PC-3 (cell line): ENCODE data around the gene C17orf100. TPM values are rescaled to one million over a fixed set of nuclear protein-coding genes. Genes with fewer than 3 reads are reported as not detected.
"Not testable (repeated sequence)": the region's sequence is repeated elsewhere in the genome, so short reads cannot be mapped to it uniquely, and the experiment has no call there.

ENCODE experiments used
- ATAC-seq: fragments of 200-7000 bp; cut with Tn5 transposase; 2 replicates; pipeline ENCODE4 v1.9.1; 2020; ENCODE audit warnings: mild to moderate bottlenecking, moderate library complexity
- BruUV-seq: library from RNA; stranded (reverse); fragments of 400-500 nt; replicated peaks from 2 replicates; lab custom pipeline; 2021; lab: Mats Ljungman, UMichigan
- CTCF ChIA-PET: fragments of 300-600 bp; sonication (Branson Sonifier 250); formaldehyde crosslinking; loops from one replicate; lab custom pipeline; 2022; ENCODE audit warnings: antibody characterized with exemption; lab: Charles Lee
- POLR2A ChIA-PET: fragments of 300-600 bp; sonication (Branson Sonifier 250); formaldehyde crosslinking; loops from one replicate; lab custom pipeline; 2022; ENCODE audit warnings: antibody characterized with exemption; ENCODE audit not compliant: unreplicated experiment; lab: Charles Lee
- DNase-seq: peaks from one replicate; pipeline ENCODE4 v3.0.0-alpha.2; 2015
- H2AFZ ChIP-seq: fragments of 300-600 bp; sonication (generic); 2 replicates; pipeline ENCODE4 v1.6.0; 2016; ENCODE audit warnings: antibody characterized with exemption, low read length
- H3F3A ChIP-seq: fragments of 300-600 bp; sonication (generic); one replicate; pipeline ENCODE4 v1.6.0; 2017; ENCODE audit warnings: antibody characterized with exemption, low read length, control low read depth, mild to moderate bottlenecking; ENCODE audit not compliant: unreplicated experiment
- H3K27ac ChIP-seq: fragments of 300-600 bp; sonication (generic); 2 replicates; pipeline ENCODE4 v1.5.1; 2016; ENCODE audit warnings: mild to moderate bottlenecking, low read length
- H3K27me3 ChIP-seq: fragments of 300-600 bp; sonication (generic); 2 replicates; pipeline ENCODE4 v1.6.1; 2016; ENCODE audit warnings: low read length, mixed read lengths
- H3K36me3 ChIP-seq: fragments of 300-600 bp; sonication (generic); 2 replicates; pipeline ENCODE4 v1.6.1; 2016; ENCODE audit warnings: low read depth, mixed run types, low read length, mixed read lengths
- H3K4me1 ChIP-seq: fragments of 300-600 bp; sonication (generic); 2 replicates; pipeline ENCODE4 v1.5.1; 2016; ENCODE audit warnings: low read length; ENCODE audit not compliant: insufficient read depth
- H3K4me2 ChIP-seq: fragments of 300-600 bp; sonication (generic); 2 replicates; pipeline ENCODE4 v1.6.0; 2016; ENCODE audit warnings: low read length
- H3K4me3 ChIP-seq: fragments of 300-600 bp; sonication (generic); 2 replicates; pipeline ENCODE4 v1.5.1; 2016; ENCODE audit warnings: mild to moderate bottlenecking, low read length, mixed read lengths
- H3K79me2 ChIP-seq: fragments of 300-600 bp; sonication (generic); 2 replicates; pipeline ENCODE4 v1.6.1; 2017; ENCODE audit warnings: low read length, mixed read lengths
- H3K9ac ChIP-seq: fragments of 300-600 bp; sonication (generic); 2 replicates; pipeline ENCODE4 v1.6.0; 2016; ENCODE audit warnings: mild to moderate bottlenecking, low read length
- H3K9me2 ChIP-seq: fragments of 300-600 bp; sonication (generic); replicated peaks from 2 replicates; pipeline ENCODE4 v1.6.1; 2016; ENCODE audit warnings: mixed run types, low read length, mixed read lengths
- H3K9me3 ChIP-seq: fragments of 300-600 bp; sonication (generic); 2 replicates; pipeline ENCODE4 v1.6.1; 2016; ENCODE audit warnings: low read length, mixed read lengths
- H4K20me1 ChIP-seq: fragments of 300-600 bp; sonication (generic); 2 replicates; pipeline ENCODE4 v1.6.1; 2016; ENCODE audit warnings: low read length, mixed read lengths
- CTCF ChIP-seq: fragments of 300-600 bp; sonication (generic); conservative IDR thresholded peaks from 2 replicates; pipeline ENCODE4 v1.5.1; 2017; ENCODE audit warnings: antibody characterized with exemption, low read depth, mild to moderate bottlenecking, low read length
- EZH2 ChIP-seq: fragments of 300-600 bp; sonication (generic); IDR thresholded peaks from one replicate; pipeline ENCODE4 v1.6.1; 2017; ENCODE audit warnings: antibody characterized with exemption, mild to moderate bottlenecking, low read length; ENCODE audit not compliant: unreplicated experiment
- EZH2phosphoT487 ChIP-seq: fragments of 300-600 bp; sonication (generic); IDR thresholded peaks from 2 replicates; pipeline ENCODE4 v1.6.1; 2018; ENCODE audit warnings: mild to moderate bottlenecking, antibody characterized with exemption, low read length, borderline replicate concordance
- intact Hi-C: fragments of 100-400 bp; cut with micrococcal nuclease; formaldehyde crosslinking; loops from 2 replicates; pipeline ENCODE4 v1.9.0; 2023
- total RNA-seq: library from RNA; depleted of rRNA; stranded (reverse); fragments of >200 nt; gene quantifications from 2 replicates; pipeline ENCODE4 v1.2.3, GENCODE V29; 2014

C17orf100 gene
- total RNA-seq, 1 experiment from 2014 or later = 0.15 TPM

GRCh38 chr17:6651919-6652452, 424 bp downstream of the C17orf100 start:
- Histone ChIP-seq H3K4me3 (peak overlapping the region; percentile 100), H3K27me3 (no peaks in the 10 kb centered on the region), H4K20me1 (peaks cover 21% of the 10 kb centered on the region), H3K36me3 (peaks cover 13% of the 10 kb centered on the region), H3K27ac (peak overlapping the region; percentile 90), H3K79me2 (peaks cover 64% of the 10 kb centered on the region), H3F3A (no peaks in the 10 kb centered on the region), H3K4me1 (peaks cover 26% of the 10 kb centered on the region), H3K9ac (peak overlapping the region; percentile 97), H3K9me3 (no peaks in the 10 kb centered on the region), H3K4me2 (peak overlapping the region; percentile 86), H2AFZ (peak overlapping the region; percentile 89), H3K9me2 (no peaks in the 10 kb centered on the region)
- DNase-seq = no peak
- intact Hi-C loops = no loop called here
- BruUV-seq = no TSS peak
- TF ChIP-seq EZH2phosphoT487 (no peak), CTCF (no peak), EZH2 (no peak)
- POLR2A ChIA-PET = interaction anchor here (0.6 kb wide), 1 partner anchor 368 kb away, joined by 3 read pairs; no protein-coding TSS in a partner anchor
- ATAC-seq = peak; percentile 11
- CTCF ChIA-PET = no interaction called here

GRCh38 chr17:6654841-6655731, 3.5 kb downstream of the C17orf100 start:
- H3K4me3 ChIP-seq = no peak overlapping the region
- no peak overlapping the region for H3K4me2 ChIP-seq
- no peak for DNase-seq
- H3K9me3 ChIP-seq = no peaks in the 10 kb centered on the region
- H2AFZ ChIP-seq = no peak overlapping the region
- H3K27ac ChIP-seq = no peak overlapping the region
- H3K9ac ChIP-seq = no peak overlapping the region
- peaks cover 23% of the 10 kb centered on the region for H3K4me1 ChIP-seq
- POLR2A ChIA-PET = no interaction called here
- no peaks in the 10 kb centered on the region for H3F3A ChIP-seq
- H3K27me3 ChIP-seq = no peaks in the 10 kb centered on the region
- no peak for ATAC-seq
- H3K79me2 ChIP-seq = peaks cover 33% of the 10 kb centered on the region
- CTCF ChIA-PET = no interaction called here
- H4K20me1 ChIP-seq = peaks cover 6% of the 10 kb centered on the region; the same call in 1 of the 2 replicates
- no peaks in the 10 kb centered on the region for H3K36me3 ChIP-seq
- no TSS peak for BruUV-seq
- TF ChIP-seq EZH2 (no peak), CTCF (no peak), EZH2phosphoT487 (no peak)
- H3K9me2 ChIP-seq = no peaks in the 10 kb centered on the region
- intact Hi-C loops = no loop called here

- H3K36me3 ChIP-seq, H3F3A ChIP-seq, H3K9me2 ChIP-seq, H4K20me1 ChIP-seq, BruUV-seq, CTCF ChIA-PET, POLR2A ChIA-PET, H3K4me3 ChIP-seq, H3K9me3 ChIP-seq, ATAC-seq, intact Hi-C loops, H3K9ac ChIP-seq, H3K27me3 ChIP-seq, H3K4me2 ChIP-seq, DNase-seq, H3K27ac ChIP-seq, H2AFZ ChIP-seq: not testable (repeated sequence)
- peaks cover 25% of the 10 kb centered on the region for H3K79me2 ChIP-seq
- peaks cover 21% of the 10 kb centered on the region for H3K4me1 ChIP-seq
Measured at GRCh38 chr17:6655732-6656361, 4.3 kb downstream of the C17orf100 start.

- H3K9ac ChIP-seq, H3K27me3 ChIP-seq, DNase-seq, H3K9me3 ChIP-seq, BruUV-seq, H3K9me2 ChIP-seq, H3K4me2 ChIP-seq, H2AFZ ChIP-seq, H4K20me1 ChIP-seq, H3K36me3 ChIP-seq, H3K27ac ChIP-seq, intact Hi-C loops, ATAC-seq, H3F3A ChIP-seq, H3K4me3 ChIP-seq, POLR2A ChIA-PET, CTCF ChIA-PET: not testable (repeated sequence)
- H3K79me2 ChIP-seq = peaks cover 16% of the 10 kb centered on the region
- H3K4me1 ChIP-seq = peaks cover 17% of the 10 kb centered on the region
Measured at GRCh38 chr17:6656797-6657632, 5.5 kb downstream of the C17orf100 start.
